ENCODE measurements around the gene MLXIP. TPM values are rescaled to one million over a fixed set of nuclear protein-coding genes. Genes with fewer than 3 reads are reported as not detected.

The MLXIP gene
- total RNA-seq, 1 experiment from 2014 or later, result 46.3 TPM

GRCh38 chr12:122032580-122032979 is 46.0 kb upstream of the MLXIP start:
- CTCF ChIA-PET, result interaction anchor here (1.3 kb wide), 1 partner anchor 238 kb away, joined by 3 read pairs; no protein-coding TSS in a partner anchor
- H3K27me3 ChIP-seq (ENCODE audit: insufficient read depth, low read length), result no peaks in the 10 kb centered on the region
- no peaks in the 10 kb centered on the region for H3K9me3 ChIP-seq (ENCODE audit: control insufficient read depth in 1 of 2, insufficient read depth in 1 of 2, low read depth in 1 of 2, low read length in 2 of 2)
- H3K4me2 ChIP-seq (ENCODE audit: low read length), result no peak overlapping the region
- H3K4me3 ChIP-seq (replicated peaks in 1 of 2; ENCODE audit: low read depth in 1 of 2, low read length in 2 of 2), result no peak overlapping the region
- no TSS peak for BruUV-seq (replicated peaks)
- H4K20me1 ChIP-seq (ENCODE audit: insufficient read depth), result no peaks in the 10 kb centered on the region
- peaks cover 46% of the 10 kb centered on the region for H3K79me2 ChIP-seq (ENCODE audit: insufficient read depth, low read length)
- TF ChIP-seq SIN3A (IDR thresholded peaks at IDR 0.05; ENCODE audit: low read depth) (no peak), FOSL1 (IDR thresholded peaks at IDR 0.05; ENCODE audit: low read depth) (no peak), POLR2AphosphoS5 (IDR thresholded peaks at IDR 0.05; ENCODE audit: low read depth, low read length) (no peak), JUND (IDR thresholded peaks at IDR 0.05) (no peak), ZNF274 (IDR thresholded peaks at IDR 0.05; ENCODE audit: low read depth, low read length) (no peak), POLR2A (IDR thresholded peaks at IDR 0.05; ENCODE audit: borderline replicate concordance, extremely low read depth, insufficient read depth, insufficient read length) (no peak), EZH2phosphoT487 (IDR thresholded peaks at IDR 0.05; ENCODE audit: borderline replicate concordance) (no peak), SP1 (IDR thresholded peaks at IDR 0.05; ENCODE audit: low read depth) (no peak), CTCF (IDR thresholded peaks at IDR 0.05 in 2 of 3, conservative IDR thresholded peaks at IDR 0.05 in 1 of 3; ENCODE audit: borderline replicate concordance in 1 of 3, insufficient read depth in 1 of 3, low read depth in 2 of 3, low read length in 2 of 3) (no peak), YY1 (IDR thresholded peaks at IDR 0.05; ENCODE audit: extremely low read depth, insufficient replicate concordance, low read depth, low read length) (no peak), EZH2 (IDR thresholded peaks at IDR 0.05) (no peak), ZFX (IDR thresholded peaks at IDR 0.05) (no peak), REST (IDR thresholded peaks at IDR 0.05; ENCODE audit: low read depth) (no peak)
- TF ChIP-seq, protein P1, sequence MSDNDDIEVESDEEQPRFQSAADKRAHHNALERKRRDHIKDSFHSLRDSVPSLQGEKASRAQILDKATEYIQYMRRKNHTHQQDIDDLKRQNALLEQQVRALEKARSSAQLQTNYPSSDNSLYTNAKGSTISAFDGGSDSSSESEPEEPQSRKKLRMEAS (IDR thresholded peaks at IDR 0.05), result no peak
- TF ChIP-seq, protein P2, sequence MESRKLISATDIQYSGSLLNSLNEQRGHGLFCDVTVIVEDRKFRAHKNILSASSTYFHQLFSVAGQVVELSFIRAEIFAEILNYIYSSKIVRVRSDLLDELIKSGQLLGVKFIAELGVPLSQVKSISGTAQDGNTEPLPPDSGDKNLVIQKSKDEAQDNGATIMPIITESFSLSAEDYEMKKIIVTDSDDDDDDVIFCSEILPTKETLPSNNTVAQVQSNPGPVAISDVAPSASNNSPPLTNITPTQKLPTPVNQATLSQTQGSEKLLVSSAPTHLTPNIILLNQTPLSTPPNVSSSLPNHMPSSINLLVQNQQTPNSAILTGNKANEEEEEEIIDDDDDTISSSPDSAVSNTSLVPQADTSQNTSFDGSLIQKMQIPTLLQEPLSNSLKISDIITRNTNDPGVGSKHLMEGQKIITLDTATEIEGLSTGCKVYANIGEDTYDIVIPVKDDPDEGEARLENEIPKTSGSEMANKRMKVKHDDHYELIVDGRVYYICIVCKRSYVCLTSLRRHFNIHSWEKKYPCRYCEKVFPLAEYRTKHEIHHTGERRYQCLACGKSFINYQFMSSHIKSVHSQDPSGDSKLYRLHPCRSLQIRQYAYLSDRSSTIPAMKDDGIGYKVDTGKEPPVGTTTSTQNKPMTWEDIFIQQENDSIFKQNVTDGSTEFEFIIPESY (IDR thresholded peaks at IDR 0.05; ENCODE audit: extremely low read depth, insufficient replicate concordance, low read length), result no peak
- H3K36me3 ChIP-seq (ENCODE audit: control insufficient read depth in 1 of 2, insufficient read depth in 2 of 2, low read length in 2 of 2), result peaks cover 0 to 5% of the 10 kb centered on the region in 2 experiments; a peak in 1 of 4 replicates
- H3K4me1 ChIP-seq (ENCODE audit: control insufficient read depth in 1 of 2, insufficient read depth in 2 of 2, low read length in 2 of 2), result peaks cover 4% of the 10 kb centered on the region in 2 experiments; a peak in 2 of 4 replicates
- H2AFZ ChIP-seq (ENCODE audit: low read depth, low read length, poor library complexity, severe bottlenecking), result no peak overlapping the region
- intact Hi-C loops (cut with micrococcal nuclease), result no loop called here
- ATAC-seq (no peak), DNase-seq (ENCODE audit: low read depth, low spot score) (no peak)
- H3K9me2 ChIP-seq (ENCODE audit: insufficient read depth), result no peaks in the 10 kb centered on the region
- no peak overlapping the region for H3K27ac ChIP-seq (ENCODE audit: low read depth, low read length)
- POLR2A ChIA-PET, result no interaction called here
- RAD21 ChIA-PET (ENCODE audit: low non-redundant PET in 1 of 2, low total read pairs in 2 of 2, uncharacterized antibody in 2 of 2, unreplicated experiment in 2 of 2), result no interaction called here
- H3K9ac ChIP-seq (ENCODE audit: low read length), result no peak overlapping the region

Data from HCT116 (cell line).